Head of caudate nucleus (tissue), 42 donors: Measurements from ENCODE around the gene RNF11.
"Not testable (repeated sequence)": the region's sequence is repeated elsewhere in the genome, so short reads cannot be mapped to it uniquely, and the experiment has no call there.

Experiments used
- DNase-seq, 42 donors: peaks; one replicate each; pipeline versions ENCODE4 v3.0.0 to v3.0.0-alpha.2; 2020 to 2021; ENCODE audit warnings: mixed read lengths in 7 of 42
- intact Hi-C: fragments of 100-400 bp; cut with DNase I; formaldehyde crosslinking; loops from one replicate; pipeline ENCODE4 v1.15.0; 2022

Gene RNF11

DNA sequence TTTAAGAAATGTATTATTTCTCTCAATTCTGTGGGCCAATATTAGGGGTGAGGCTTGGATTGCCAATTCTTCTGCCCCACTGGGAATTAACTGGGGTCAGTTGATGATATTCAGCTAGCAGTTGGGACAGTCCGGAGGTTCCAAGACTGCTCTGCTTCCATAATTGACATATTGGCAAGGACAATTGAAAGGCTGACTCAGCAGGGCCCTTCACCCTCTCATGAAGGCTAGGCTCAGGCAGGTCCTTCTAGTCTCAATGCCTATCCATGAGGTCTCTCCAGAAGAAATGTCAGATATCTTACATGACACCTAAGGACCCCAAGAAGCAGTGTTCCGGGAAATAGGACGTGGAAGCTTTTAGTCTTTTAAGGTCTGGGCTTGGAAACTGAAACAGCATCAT, 13.3 kb upstream of the RNF11 start:
- no peak for DNase-seq
- intact Hi-C loops: no loop called here

GRCh38 chr1:51224255-51224654, 11.8 kb upstream of the RNF11 start:
- intact Hi-C loops: no loop called here

DNA sequence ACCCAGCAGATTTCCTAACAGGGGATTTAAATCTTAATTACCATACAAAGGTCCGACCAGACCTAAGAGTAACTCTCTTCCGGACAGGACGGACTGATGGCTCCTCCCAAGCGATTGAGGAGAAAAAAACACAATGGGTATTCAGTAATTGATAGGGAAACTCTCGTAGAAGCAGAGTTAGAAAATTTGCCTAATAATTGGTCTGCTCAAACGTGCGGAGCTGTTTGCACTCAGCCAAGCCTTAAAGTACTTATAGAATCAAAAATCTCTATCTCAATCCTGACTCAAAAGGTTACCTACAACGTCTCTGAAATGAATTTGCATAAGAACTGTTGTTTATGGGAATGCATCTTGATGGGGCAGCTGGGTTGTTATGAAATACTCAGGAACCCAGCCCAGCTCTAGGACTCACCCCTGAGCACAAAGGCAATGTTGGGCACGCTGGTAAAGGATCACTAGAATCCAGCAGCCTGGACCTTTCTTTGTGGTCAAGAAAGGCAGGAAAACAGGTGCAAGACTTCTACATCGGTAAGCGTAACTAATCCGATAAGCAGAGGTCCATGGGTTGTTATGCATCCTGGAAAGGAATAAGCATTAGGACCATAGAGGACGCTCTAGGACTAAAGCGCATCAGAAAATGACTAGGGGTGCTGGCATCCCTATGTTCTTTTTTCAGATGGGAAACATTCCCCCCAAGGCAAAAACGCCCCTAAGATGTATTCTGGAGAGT, 8.7 kb upstream of the RNF11 start:
- intact Hi-C loops: not testable (repeated sequence)

More at GRCh38 chr1:51224255-51224654, 11.8 kb upstream of the RNF11 start:
- no peak for DNase-seq

DNA sequence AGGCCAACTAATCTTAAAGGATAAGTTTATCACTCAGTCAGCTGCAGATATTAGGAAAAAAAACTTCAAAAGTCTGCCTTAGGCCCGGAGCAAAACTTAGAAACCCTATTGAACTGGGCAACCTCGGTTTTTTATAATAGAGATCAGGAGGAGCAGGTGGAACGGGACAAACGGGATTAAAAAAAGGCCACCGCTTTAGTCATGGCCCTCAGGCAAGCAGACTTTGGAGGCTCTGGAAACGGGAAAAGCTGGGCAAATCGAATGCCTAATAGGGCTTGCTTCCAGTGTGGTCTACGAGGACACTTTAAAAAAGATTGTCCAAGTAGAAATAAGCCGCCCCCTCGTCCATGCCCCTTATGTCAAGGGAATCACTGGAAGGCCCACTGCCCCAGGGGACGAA, 7.6 kb upstream of the RNF11 start:
- intact Hi-C loops, DNase-seq: not testable (repeated sequence)

More for the DNA sequence above, 8.7 kb upstream of the RNF11 start:
- not testable (repeated sequence) for DNase-seq

DNA sequence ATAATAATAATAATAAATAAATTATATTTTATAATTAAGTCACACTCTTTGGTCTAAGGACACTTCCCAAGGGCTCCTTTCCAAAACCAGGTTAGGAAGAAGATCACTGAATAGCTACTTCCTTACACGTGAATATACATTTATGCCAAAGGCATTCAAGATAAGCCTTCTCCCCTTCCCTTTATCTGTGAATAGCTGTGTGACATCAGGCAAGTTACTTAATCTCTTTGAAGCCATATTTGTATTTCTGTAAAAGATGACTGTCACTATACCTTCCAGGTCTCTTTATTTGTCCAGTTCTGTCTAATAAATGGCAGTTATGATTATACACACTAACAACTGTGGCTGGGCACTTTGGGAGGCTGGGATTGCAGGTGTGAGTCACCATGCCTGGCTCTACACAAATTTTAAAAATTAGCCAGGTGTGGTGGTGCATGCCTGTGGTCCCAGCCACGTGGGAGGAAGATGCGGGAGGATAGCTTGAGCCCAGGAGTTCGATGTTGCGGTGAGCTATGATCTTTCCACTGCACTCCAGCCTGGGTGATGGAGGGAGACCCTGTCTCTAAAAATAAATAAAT, 5.5 kb upstream of the RNF11 start:
- no peak for DNase-seq
- intact Hi-C loops: loop anchor here (10.0 kb wide), 1 partner anchor 644 kb away; the partner anchor contains the start of gene NRDC

DNA sequence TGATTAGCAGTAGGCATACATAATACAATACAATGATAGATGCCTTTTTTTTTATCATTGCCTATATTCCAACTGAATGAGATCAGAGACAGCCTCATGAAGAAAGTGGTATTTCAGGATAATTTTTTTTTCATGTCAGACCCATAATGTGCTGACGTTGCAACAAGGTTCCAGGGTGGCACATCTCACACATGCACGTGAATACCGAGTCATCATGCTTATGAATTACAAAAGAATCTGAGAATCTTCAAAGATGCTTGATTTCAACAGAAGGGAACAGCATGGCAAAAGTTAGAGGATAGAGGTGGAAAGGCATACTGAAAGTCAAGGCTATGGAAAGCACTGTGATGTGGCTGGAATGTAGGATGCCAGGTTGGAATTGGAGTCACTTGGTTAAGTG, 5.0 kb upstream of the RNF11 start:
- no peak for DNase-seq
- intact Hi-C loops: loop anchor here (10.0 kb wide), 1 partner anchor 644 kb away; the partner anchor contains the start of gene NRDC

DNA sequence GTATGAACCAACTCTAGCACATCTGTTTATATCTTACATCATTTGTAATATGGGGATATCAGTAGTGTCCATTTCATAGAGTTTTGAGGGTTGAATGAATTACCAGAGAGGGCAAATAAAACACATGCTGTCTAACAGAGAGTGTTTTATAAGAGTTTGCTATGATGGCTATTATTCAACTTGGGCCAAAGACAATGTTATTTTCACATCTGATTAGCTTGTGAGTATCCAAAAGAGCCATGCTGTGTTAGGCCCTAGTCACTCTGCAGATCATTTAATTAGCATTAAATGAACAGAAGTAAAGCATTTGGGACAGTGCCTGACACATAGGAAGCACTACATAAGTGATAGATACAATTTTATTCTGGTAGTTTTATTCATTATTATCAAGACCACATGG, 4.2 kb upstream of the RNF11 start:
- DNase-seq: no peak
- intact Hi-C loops: loop anchor here (10.0 kb wide), 1 partner anchor 643 kb away; the partner anchor contains the start of gene NRDC

DNA sequence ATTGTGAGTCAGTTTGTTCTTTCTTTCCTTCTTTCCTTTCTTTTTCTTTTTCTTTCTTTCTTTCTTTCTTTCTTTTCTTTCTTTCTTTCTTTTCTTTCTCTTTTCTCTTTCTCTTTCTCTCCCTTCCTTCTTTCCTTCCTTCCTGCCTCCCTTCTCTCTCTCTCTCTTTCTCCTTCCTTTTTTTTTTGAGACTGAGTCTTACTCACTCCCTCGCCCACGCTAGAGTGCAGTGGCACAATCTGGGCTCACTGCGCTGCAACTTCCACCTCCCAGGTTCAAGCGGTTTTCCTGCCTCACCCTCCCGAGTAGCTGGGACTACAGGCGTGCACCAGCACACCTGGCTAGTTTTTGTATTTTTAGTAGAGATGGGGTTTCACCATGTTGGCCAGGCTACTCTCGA, 1.8 kb upstream of the RNF11 start:
- DNase-seq: not testable (repeated sequence)
- intact Hi-C loops: loop anchor here (10.0 kb wide), 1 partner anchor 641 kb away; the partner anchor contains the start of gene NRDC

DNA sequence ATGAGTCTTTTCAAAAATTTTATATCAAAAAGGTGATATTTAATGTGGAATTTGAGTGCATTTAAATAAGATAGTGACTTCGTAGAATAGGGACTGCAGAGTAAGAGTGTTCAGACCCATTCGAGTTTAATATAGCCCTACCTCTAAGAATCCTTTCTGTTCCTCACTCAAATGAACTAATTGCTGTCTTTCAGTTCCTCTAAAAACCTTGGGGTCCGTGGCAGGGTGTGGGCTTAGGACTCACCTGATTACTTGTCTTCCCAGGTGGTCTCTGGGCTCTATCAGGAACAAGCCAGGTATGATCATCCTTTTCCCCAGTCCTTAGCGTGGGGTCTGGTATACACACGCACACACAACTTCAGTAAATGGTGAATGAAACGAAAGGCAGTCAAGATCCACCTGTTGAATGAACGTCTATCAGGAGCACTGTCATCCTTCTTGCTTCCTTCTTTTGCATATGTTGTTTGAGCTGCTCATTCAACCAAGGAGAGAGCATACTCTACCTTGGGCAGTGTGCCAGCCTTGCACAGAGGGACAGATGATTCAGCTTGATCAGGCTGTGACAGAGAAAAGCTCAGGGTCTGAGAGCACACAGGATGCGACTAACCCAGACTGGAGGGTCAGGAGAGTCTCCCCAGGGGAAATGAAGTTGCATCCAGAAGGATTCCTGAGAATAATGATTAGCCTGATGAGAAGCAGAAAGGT, 1.2 kb upstream of the RNF11 start:
- intact Hi-C loops: loop anchor here (10.0 kb wide), 1 partner anchor 640 kb away; the partner anchor contains the start of gene NRDC

GRCh38 chr1:51236531-51237350, 668 bp downstream of the RNF11 start:
- peak in 41 of 42 donors; percentile 10 to 74 (median 44) for DNase-seq
- intact Hi-C loops: loop anchor here (10.0 kb wide), 1 partner anchor 638 kb away; the partner anchor contains the start of gene NRDC

More for the DNA sequence above, 1.2 kb upstream of the RNF11 start:
- DNase-seq: peak in 31 of 42 donors; percentile 18 to 72 (median 42)

DNA sequence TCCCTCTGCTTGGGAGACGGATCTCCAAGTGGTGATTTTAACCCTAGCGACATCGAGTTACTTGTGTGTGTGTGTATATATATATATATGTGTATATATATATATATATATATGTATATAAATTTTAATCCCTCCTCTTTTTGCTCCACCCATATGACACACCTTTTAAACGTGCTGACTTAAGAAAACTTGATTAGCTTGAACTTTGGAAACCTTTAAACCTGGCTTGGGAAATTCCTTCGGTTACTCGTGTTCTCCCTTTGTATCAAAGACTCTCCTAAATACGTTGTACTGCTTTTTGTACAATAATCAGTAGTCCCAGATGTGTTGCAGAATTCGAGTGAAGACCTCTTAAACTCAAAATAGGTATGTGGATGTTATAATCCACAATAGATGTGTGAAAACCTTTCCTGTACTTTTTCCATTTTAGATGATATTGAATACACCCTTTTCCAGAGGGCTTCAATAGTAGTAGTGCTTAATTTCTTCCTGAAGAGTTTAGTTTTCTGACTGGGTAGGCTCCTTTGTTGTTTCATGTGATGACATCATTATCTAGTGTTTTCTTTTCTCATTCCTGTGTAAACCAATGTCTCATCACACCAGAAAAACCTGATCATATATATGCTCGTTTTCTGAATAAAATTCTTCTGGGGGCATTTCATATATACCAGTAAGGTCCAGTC, 1.4 kb downstream of the RNF11 start:
- DNase-seq: no peak
- intact Hi-C loops: loop anchor here (10.0 kb wide), 1 partner anchor 637 kb away; the partner anchor contains the start of gene NRDC

DNA sequence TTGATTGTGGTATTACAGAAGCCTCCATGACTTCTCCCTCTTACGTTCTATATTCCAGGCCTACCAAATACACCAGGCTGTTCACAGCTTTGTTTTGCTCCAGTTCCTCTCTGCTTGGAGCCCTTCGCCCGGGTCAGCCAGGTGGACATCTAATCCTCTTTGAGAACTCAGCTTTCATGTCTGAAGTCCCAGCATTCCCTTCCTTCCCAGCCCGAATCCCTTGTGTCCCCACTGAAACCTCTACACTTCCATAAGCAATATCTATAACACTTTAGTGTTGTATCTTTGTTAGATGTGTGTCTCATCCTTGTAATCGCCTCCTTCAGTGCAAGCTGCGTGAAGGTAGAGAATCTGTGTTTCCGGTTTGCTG, 1.9 kb downstream of the RNF11 start:
- peak in 3 of 42 donors; percentile 11 to 18 (median 15) for DNase-seq
- intact Hi-C loops: loop anchor here (10.0 kb wide), 1 partner anchor 637 kb away; the partner anchor contains the start of gene NRDC

DNA sequence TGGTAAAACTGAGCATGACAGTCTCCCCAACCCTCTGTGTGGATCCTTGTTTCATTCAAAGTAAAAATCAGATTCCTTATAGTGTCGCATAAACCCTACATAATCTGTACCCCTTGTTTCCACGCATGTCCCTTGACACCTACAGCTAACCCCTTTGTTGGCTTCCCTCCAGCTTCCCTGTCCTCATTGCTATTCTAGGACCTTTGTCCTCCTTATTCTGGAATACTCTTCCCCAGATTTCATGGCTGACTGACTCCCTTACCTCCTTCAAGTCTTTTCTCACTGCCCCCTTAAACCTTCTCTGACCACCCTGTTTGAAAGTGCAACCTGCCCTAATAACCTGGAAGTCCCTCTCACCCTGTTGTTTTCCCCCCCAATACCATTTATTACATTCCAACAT, 4.0 kb downstream of the RNF11 start:
- intact Hi-C loops: no loop called here
- no peak for DNase-seq

GRCh38 chr1:51241119-51241518, 5.0 kb downstream of the RNF11 start:
- no peak for DNase-seq
- intact Hi-C loops: no loop called here

- intact Hi-C loops: no loop called here
- no peak for DNase-seq
Observed at GRCh38 chr1:51242546-51242945, 6.5 kb downstream of the RNF11 start.

DNA sequence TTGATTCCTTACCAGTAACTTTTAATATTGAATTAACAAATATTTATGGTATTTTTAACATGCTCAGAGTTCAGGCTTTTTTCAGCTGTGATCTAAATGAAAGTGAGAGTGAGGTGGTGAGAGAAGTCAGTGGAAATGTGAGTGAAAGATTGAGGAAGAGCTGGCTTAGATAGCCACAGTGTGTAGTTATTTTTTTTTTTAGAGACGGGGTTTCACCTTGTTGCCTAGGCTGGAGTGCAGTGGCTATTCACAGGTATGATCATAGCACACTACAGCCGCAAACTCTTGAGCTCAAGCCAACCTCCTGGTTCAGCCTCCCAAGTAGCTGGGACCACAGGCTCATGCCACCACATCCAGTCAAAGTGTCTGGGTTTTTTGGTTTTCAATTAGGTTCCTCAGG, 10.9 kb downstream of the RNF11 start:
- DNase-seq: no peak
- intact Hi-C loops: no loop called here

DNA sequence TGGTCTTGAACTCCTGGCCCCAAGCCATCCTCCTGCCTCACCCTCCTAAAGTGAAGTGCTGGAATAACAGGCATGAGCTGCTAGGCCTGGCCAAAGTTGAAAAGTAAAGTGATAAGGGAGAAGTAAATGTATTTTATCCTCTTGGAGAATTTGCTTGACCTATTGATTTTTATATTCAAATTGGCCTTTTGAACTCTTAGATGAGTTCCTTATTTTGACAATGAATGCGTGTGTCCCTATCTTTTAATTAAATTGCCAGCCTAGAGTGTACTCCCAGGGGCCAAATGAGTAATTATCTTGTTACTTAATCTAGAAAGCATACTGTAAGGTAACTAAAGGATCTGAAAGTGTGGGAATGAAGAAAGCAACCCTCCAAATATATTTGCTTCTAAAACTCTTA, 11.4 kb downstream of the RNF11 start:
- intact Hi-C loops: no loop called here
- no peak for DNase-seq

DNA sequence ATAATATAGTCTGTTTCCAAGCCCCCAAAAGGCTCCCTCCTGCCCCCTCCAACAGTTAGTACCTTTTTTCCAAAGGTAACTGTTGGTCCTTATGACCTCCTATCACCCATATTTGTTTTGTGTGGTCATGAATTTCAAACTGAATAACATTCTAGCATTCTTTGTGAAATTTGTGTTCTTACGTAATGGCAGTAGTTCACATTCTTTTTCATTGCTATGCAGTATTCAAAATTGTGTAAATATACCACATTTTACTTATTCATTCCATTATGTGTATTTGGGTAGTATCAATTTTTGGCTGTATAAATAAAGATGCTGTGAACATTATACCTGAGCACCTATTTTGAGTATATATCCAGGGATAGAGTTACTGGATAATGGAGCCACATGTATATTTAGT, 13.4 kb downstream of the RNF11 start:
- DNase-seq: no peak
- intact Hi-C loops: no loop called here
